Measurements from ENCODE around the gene OR4X1. TPM values are rescaled to one million over a fixed set of nuclear protein-coding genes. Genes with fewer than 3 reads are reported as not detected.

OR4X1 gene
- total RNA-seq, 1 donor from 2014 or later = not detected

DNA sequence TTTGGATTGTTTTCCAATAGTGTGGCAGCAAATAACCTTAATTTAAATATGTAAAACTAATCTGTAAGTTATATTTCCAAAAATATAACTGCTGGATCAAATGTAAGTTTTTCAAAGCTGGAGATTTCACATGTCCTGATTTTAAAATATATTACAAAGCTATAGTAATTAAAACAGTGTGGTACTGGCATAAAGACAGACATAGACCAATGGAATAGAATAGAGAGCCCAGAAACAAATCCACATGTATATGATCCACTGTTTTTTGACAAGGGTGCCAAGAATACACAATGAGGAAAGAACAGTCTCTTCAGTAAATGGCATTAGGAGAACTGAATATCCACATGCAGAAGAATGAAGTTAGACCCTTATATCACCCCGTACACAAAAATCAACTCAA lies 14.8 kb upstream of the OR4X1 start:
- Mint-ChIP-seq H3K4me3 (ENCODE audit: unreplicated experiment) (no peak overlapping the region), H3K36me3 (ENCODE audit: low read depth, unreplicated experiment) (no peaks in the 10 kb centered on the region), H3K27me3 (ENCODE audit: low read depth, unreplicated experiment) (no peaks in the 10 kb centered on the region), H3K27ac (ENCODE audit: unreplicated experiment) (no peak overlapping the region), H3K4me1 (ENCODE audit: low read depth, unreplicated experiment) (no peaks in the 10 kb centered on the region), H3K9me3 (ENCODE audit: unreplicated experiment) (peaks cover 1% of the 10 kb centered on the region)
- H3K27ac ChIP-seq (ENCODE audit: low read depth, low read length) = no peak overlapping the region
- no peaks in the 10 kb centered on the region for H3K9me3 ChIP-seq (ENCODE audit: insufficient read depth, low read depth, low read length)
- no peak overlapping the region for H2AFZ ChIP-seq (ENCODE audit: low read depth, low read length)
- TF ChIP-seq, protein P1, sequence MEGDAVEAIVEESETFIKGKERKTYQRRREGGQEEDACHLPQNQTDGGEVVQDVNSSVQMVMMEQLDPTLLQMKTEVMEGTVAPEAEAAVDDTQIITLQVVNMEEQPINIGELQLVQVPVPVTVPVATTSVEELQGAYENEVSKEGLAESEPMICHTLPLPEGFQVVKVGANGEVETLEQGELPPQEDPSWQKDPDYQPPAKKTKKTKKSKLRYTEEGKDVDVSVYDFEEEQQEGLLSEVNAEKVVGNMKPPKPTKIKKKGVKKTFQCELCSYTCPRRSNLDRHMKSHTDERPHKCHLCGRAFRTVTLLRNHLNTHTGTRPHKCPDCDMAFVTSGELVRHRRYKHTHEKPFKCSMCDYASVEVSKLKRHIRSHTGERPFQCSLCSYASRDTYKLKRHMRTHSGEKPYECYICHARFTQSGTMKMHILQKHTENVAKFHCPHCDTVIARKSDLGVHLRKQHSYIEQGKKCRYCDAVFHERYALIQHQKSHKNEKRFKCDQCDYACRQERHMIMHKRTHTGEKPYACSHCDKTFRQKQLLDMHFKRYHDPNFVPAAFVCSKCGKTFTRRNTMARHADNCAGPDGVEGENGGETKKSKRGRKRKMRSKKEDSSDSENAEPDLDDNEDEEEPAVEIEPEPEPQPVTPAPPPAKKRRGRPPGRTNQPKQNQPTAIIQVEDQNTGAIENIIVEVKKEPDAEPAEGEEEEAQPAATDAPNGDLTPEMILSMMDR (IDR thresholded peaks at IDR 0.05; ENCODE audit: insufficient read depth, low read depth, low read length) = no peak
- TF ChIP-seq EZH2 (IDR thresholded peaks at IDR 0.05; ENCODE audit: insufficient read depth, low read length) = no peak
- no peaks in the 10 kb centered on the region for H3K4me1 ChIP-seq (ENCODE audit: insufficient read depth, low read length)
- no peaks in the 10 kb centered on the region for H3K79me2 ChIP-seq (ENCODE audit: insufficient read depth, low read length)
- no peaks in the 10 kb centered on the region for H3K27me3 ChIP-seq (ENCODE audit: insufficient read depth, low read length)
- H3K9ac ChIP-seq (ENCODE audit: low read length) = no peak overlapping the region
- H4K20me1 ChIP-seq (ENCODE audit: insufficient read depth, low read length) = no peaks in the 10 kb centered on the region
- no peak overlapping the region for H3K4me3 ChIP-seq (ENCODE audit: insufficient read depth, low read depth, low read length)
- no peaks in the 10 kb centered on the region for H3K36me3 ChIP-seq (ENCODE audit: insufficient read depth, low read length)
- DNase-seq (ENCODE audit: low read depth) (no peak), FAIRE-seq (no peak)
- H3K4me2 ChIP-seq (ENCODE audit: low read length) = no peak overlapping the region

- H3K9ac ChIP-seq (ENCODE audit: low read length) = no peak overlapping the region
- DNase-seq (ENCODE audit: low read depth) (no peak), FAIRE-seq (no peak)
- no peak for TF ChIP-seq EZH2 (IDR thresholded peaks at IDR 0.05; ENCODE audit: insufficient read depth, low read length)
- TF ChIP-seq, protein P1 (IDR thresholded peaks at IDR 0.05; ENCODE audit: insufficient read depth, low read depth, low read length) = no peak
- no peak overlapping the region for H3K27ac Mint-ChIP-seq (ENCODE audit: unreplicated experiment)
- H3K9me3 Mint-ChIP-seq (ENCODE audit: unreplicated experiment) = peaks cover 2% of the 10 kb centered on the region
- H2AFZ ChIP-seq (ENCODE audit: low read depth, low read length) = no peak overlapping the region
- H3K36me3 Mint-ChIP-seq (ENCODE audit: low read depth, unreplicated experiment) = no peaks in the 10 kb centered on the region
- no peaks in the 10 kb centered on the region for H3K9me3 ChIP-seq (ENCODE audit: insufficient read depth, low read depth, low read length)
- H3K4me2 ChIP-seq (ENCODE audit: low read length) = no peak overlapping the region
- no peaks in the 10 kb centered on the region for H3K36me3 ChIP-seq (ENCODE audit: insufficient read depth, low read length)
- no peaks in the 10 kb centered on the region for H3K4me1 Mint-ChIP-seq (ENCODE audit: low read depth, unreplicated experiment)
- H3K79me2 ChIP-seq (ENCODE audit: insufficient read depth, low read length) = no peaks in the 10 kb centered on the region
- H3K4me1 ChIP-seq (ENCODE audit: insufficient read depth, low read length) = no peaks in the 10 kb centered on the region
- H4K20me1 ChIP-seq (ENCODE audit: insufficient read depth, low read length) = no peaks in the 10 kb centered on the region
- H3K4me3 ChIP-seq (ENCODE audit: insufficient read depth, low read depth, low read length) = no peak overlapping the region
- no peaks in the 10 kb centered on the region for H3K27me3 ChIP-seq (ENCODE audit: insufficient read depth, low read length)
- H3K27me3 Mint-ChIP-seq (ENCODE audit: low read depth, unreplicated experiment) = no peaks in the 10 kb centered on the region
- no peak overlapping the region for H3K27ac ChIP-seq (ENCODE audit: low read depth, low read length)
- H3K4me3 Mint-ChIP-seq (ENCODE audit: unreplicated experiment) = no peak overlapping the region
These were observed 2.1 kb upstream of the OR4X1 start for GRCh38 chr11:48261600-48261999.

DNA sequence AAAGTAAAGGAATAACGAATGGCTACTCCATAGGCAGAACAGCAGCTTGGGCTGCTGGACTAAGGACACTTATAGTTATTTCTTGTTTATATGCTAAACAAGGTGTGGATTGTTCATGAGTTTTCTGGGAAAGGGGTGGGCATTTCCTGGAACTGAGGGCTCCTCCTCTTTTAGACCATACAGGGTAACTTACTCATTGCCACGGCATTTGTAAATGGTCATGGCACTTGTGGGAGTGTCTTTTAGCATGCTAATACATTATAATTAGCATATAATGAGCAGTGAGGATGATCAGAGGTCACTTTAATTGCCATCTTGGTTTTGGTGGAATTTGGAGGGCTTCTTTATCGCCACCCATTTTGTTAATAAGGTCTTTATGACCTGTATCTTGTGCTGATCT lies 7.0 kb downstream of the OR4X1 start:
- no peak overlapping the region for H3K27ac ChIP-seq (ENCODE audit: low read depth, low read length)
- H3K4me2 ChIP-seq (ENCODE audit: low read length) = no peak overlapping the region
- FAIRE-seq (no peak), DNase-seq (ENCODE audit: low read depth) (no peak)
- H3K9me3 Mint-ChIP-seq (ENCODE audit: unreplicated experiment) = peaks cover 2% of the 10 kb centered on the region
- no peak overlapping the region for H3K4me3 ChIP-seq (ENCODE audit: insufficient read depth, low read depth, low read length)
- H3K9me3 ChIP-seq (ENCODE audit: insufficient read depth, low read depth, low read length) = peaks cover 2% of the 10 kb centered on the region
- no peaks in the 10 kb centered on the region for H3K79me2 ChIP-seq (ENCODE audit: insufficient read depth, low read length)
- TF ChIP-seq, protein P1 (IDR thresholded peaks at IDR 0.05; ENCODE audit: insufficient read depth, low read depth, low read length) = no peak
- no peak for TF ChIP-seq EZH2 (IDR thresholded peaks at IDR 0.05; ENCODE audit: insufficient read depth, low read length)
- no peaks in the 10 kb centered on the region for H4K20me1 ChIP-seq (ENCODE audit: insufficient read depth, low read length)
- H2AFZ ChIP-seq (ENCODE audit: low read depth, low read length) = no peak overlapping the region
- no peak overlapping the region for H3K9ac ChIP-seq (ENCODE audit: low read length)
- no peaks in the 10 kb centered on the region for H3K36me3 Mint-ChIP-seq (ENCODE audit: low read depth, unreplicated experiment)
- H3K4me1 ChIP-seq (ENCODE audit: insufficient read depth, low read length) = no peaks in the 10 kb centered on the region
- H3K36me3 ChIP-seq (ENCODE audit: insufficient read depth, low read length) = no peaks in the 10 kb centered on the region
- H3K27me3 ChIP-seq (ENCODE audit: insufficient read depth, low read length) = no peaks in the 10 kb centered on the region
- no peaks in the 10 kb centered on the region for H3K4me1 Mint-ChIP-seq (ENCODE audit: low read depth, unreplicated experiment)
- H3K27ac Mint-ChIP-seq (ENCODE audit: unreplicated experiment) = no peak overlapping the region
- H3K27me3 Mint-ChIP-seq (ENCODE audit: low read depth, unreplicated experiment) = no peaks in the 10 kb centered on the region
- no peak overlapping the region for H3K4me3 Mint-ChIP-seq (ENCODE audit: unreplicated experiment)
